GM13976 (cell line): ENCODE measurements around the gene PROM2.

Source experiments
- DNase-seq: peaks from one replicate; pipeline ENCODE4 v3.0.0; 2012; ENCODE audit warnings: low spot score
- in situ Hi-C: fragments of 300-500 bp; cut with MboI; formaldehyde crosslinking; loops from one replicate; pipeline ENCODE4 v1.12.0; 2022; ENCODE audit warnings: low sequenced_read_pairs, mixed read lengths, inconsistent platforms; ENCODE audit not compliant: unreplicated experiment
- TF ChIP-seq, protein P1 (sequence below): IDR thresholded peaks from 2 replicates; pipeline ENCODE4 v1.5.1; 2012; ENCODE audit warnings: borderline replicate concordance, mild to moderate bottlenecking; ENCODE audit not compliant: insufficient read depth; ENCODE audit errors: extremely low read depth, missing control alignments, control extremely low read depth

PROM2 gene

GRCh38 chr2:95262896-95263542 lies 11.2 kb upstream of the PROM2 start:
- TF ChIP-seq, protein P1, sequence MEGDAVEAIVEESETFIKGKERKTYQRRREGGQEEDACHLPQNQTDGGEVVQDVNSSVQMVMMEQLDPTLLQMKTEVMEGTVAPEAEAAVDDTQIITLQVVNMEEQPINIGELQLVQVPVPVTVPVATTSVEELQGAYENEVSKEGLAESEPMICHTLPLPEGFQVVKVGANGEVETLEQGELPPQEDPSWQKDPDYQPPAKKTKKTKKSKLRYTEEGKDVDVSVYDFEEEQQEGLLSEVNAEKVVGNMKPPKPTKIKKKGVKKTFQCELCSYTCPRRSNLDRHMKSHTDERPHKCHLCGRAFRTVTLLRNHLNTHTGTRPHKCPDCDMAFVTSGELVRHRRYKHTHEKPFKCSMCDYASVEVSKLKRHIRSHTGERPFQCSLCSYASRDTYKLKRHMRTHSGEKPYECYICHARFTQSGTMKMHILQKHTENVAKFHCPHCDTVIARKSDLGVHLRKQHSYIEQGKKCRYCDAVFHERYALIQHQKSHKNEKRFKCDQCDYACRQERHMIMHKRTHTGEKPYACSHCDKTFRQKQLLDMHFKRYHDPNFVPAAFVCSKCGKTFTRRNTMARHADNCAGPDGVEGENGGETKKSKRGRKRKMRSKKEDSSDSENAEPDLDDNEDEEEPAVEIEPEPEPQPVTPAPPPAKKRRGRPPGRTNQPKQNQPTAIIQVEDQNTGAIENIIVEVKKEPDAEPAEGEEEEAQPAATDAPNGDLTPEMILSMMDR = no peak
- in situ Hi-C loops = no loop called here
- no peak for DNase-seq

DNA sequence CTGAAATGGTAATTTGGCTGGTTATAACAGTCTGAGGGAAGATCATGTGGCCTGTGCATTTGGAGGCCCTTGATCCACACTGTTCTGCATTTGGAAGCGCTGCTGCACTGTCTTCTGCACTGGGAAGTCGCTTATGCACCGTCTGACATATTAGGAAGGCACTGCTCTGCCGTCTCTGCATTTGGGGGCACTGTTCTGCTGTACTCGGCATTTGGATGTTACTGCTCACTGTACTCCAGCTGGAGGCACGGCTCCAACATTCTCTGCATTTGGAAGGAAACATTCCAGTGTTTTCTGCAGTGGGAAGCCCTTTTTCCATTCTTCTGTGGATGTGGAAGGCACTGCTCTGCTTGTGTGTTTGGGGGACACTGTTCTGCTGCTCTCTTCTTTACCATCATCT lies 9.6 kb upstream of the PROM2 start:
- TF ChIP-seq, protein P1 = no peak
- in situ Hi-C loops = no loop called here
- no peak for DNase-seq

GRCh38 chr2:95265182-95265581 lies 9.1 kb upstream of the PROM2 start:
- TF ChIP-seq, protein P1 = no peak
- in situ Hi-C loops = no loop called here
- DNase-seq = no peak

DNA sequence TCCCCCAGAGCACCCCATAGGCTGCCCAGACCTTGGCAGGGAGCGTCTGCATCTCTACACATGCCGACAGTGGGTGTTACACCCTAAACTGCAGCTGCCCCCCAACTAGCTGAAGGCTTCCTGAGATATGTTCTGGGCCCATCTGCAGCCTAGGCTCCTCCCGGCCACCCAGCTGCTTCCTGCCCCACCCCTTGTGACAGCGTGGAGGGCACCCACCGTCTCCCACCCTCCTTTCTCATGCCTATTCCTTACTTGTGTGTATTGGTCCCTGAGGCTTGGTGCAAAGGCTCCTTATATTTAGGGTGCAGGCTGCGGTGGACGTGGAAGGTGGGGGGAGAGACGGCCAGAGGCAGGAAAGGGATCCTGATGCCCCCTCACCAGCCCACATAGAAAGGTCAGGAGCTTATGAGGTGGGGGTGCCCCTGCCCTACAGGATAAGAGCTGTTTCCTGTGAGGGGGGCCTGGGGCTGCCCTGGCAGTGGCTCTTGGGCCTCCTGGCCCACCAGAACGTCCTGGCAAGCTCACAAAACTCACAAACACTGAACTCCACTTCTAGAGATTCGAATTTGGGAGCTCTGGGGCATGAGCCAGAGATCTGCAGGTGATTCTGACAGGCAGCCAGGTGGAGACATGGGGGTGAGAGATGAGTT lies 7.3 kb upstream of the PROM2 start:
- no peak for DNase-seq

GRCh38 chr2:95267458-95268210 lies 6.6 kb upstream of the PROM2 start:
- in situ Hi-C loops = no loop called here
- TF ChIP-seq, protein P1 = no peak
- DNase-seq = no peak

More for the DNA sequence above, 7.3 kb upstream of the PROM2 start:
- in situ Hi-C loops = no loop called here
- TF ChIP-seq, protein P1 = no peak

DNA sequence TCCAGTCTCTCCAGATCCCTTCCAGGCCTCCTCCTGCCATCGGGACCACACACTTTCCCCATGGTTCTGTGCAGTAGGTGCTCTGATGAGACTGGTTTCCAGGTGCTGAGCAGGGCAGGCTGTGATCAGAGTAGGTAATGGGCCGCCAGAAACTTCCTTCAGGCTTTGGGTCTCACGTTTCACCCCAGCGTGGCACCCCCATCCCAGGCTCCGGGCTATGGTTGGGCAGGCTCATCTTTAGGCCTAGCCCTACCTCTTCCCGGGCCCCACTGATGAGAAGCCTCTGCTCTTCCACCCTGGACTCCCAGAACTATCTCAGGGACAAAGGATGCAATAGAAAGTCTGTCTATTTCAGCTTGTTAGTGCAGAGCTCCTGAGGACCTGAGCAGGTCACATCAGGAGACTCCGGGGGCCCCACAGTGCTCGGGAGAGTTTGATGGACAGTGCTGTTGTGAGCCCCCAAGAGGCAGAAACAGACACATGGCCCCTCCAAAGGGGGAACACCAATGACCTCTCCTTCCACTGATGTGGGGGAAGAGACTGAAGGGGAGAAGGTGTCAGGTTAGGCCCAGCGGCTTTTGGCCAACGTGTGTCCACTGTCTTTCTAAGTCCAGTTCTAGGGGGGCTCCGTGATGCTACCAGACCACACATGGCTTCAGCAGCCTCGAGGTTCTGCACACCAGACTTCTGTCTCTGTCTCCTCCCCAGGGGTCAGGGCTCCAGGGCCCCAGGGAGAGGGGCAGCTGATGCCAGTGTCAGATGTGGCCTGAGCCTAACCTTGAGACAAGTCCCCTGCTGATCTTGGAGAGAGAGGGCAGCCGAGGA lies 5.8 kb upstream of the PROM2 start:
- DNase-seq = no peak
- TF ChIP-seq, protein P1 = no peak
- in situ Hi-C loops = no loop called here
